Activated T-helper 2 cell treated with anti-CD3 and anti-CD28 coated beads, Interferon-gamma antibody, Interleukin-2, Interleukin-4, amounts not matched to agents 10 μg/mL and 5 μg/mL and 100 μg/mL, durations not matched to agents 14 hours and 24 hours and 36 hours (primary cell): ENCODE data around the gene PHETA1. TPM values are rescaled to one million over a fixed set of nuclear protein-coding genes. Genes with fewer than 3 reads are reported as not detected.

Source experiments
- DNase-seq: peaks from one replicate; pipeline ENCODE4 v3.0.0; 2021; ENCODE audit warnings: low spot score
- H3K27ac Mint-ChIP-seq: one replicate; pipeline ENCODE4 v1.8.0; 2021; ENCODE audit warnings: mixed read lengths
- H3K27me3 Mint-ChIP-seq: one replicate; pipeline ENCODE4 v1.8.0; 2021; ENCODE audit warnings: low read depth, mixed read lengths
- H3K36me3 Mint-ChIP-seq: one replicate; pipeline ENCODE4 v1.8.0; 2021; ENCODE audit warnings: low read depth, mixed read lengths
- H3K4me1 Mint-ChIP-seq: one replicate; pipeline ENCODE4 v1.8.0; 2021; ENCODE audit warnings: low read depth, mixed read lengths
- H3K4me3 Mint-ChIP-seq: one replicate; pipeline ENCODE4 v1.8.0; 2021; ENCODE audit warnings: low read depth, mild to moderate bottlenecking, moderate library complexity, mixed read lengths
- H3K9me3 Mint-ChIP-seq: one replicate; pipeline ENCODE4 v1.8.0; 2021; ENCODE audit warnings: mixed read lengths
- intact Hi-C: fragments of 100-400 bp; cut with micrococcal nuclease; formaldehyde crosslinking; loops from one replicate; pipeline ENCODE4 v1.15.1; 2023
- total RNA-seq: library from RNA; stranded (reverse); gene quantifications from 2 replicates; pipeline ENCODE4 v1.2.3, GENCODE V29; 2022

Gene PHETA1
- total RNA-seq, 1 donor from 2014 or later = 3.9 TPM

DNA sequence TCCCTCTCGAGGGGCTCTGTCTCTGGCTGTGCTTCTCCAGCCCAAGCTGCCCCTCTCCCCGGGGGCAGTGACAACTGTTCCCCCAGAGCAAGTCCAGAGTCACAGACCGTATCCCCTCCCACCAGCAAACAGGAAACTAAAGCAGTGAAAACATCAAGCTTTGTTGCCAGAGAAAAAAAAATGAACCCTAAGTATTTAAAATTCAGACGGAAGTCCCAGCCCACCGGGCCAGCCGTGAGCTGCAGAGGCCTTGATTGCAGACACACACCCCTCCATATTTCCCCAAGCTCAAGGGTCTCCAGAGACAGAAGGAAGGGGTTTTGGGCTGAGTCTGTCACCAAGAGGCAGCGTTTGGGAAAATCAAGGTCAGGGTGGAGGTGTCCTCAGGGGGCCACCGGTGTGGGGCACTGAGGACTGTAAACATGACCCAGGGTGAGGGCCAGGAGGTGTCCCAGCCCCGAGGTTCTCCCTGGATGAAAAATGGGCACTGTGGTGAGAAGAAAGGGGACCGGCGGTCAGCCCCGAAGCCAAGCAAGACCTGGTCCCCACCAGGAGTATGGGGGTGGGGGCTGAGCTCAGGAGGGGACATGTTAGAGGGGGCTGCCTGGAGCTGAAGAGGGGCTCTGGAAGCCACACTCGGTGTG is 7.7 kb downstream of the PHETA1 start:
- Mint-ChIP-seq H3K9me3 (no peaks in the 10 kb centered on the region), H3K27ac (no peak overlapping the region), H3K4me1 (peaks cover 17% of the 10 kb centered on the region), H3K36me3 (no peaks in the 10 kb centered on the region), H3K27me3 (peaks cover 8% of the 10 kb centered on the region), H3K4me3 (no peak overlapping the region)
- intact Hi-C loops = no loop called here
- DNase-seq = no peak

DNA sequence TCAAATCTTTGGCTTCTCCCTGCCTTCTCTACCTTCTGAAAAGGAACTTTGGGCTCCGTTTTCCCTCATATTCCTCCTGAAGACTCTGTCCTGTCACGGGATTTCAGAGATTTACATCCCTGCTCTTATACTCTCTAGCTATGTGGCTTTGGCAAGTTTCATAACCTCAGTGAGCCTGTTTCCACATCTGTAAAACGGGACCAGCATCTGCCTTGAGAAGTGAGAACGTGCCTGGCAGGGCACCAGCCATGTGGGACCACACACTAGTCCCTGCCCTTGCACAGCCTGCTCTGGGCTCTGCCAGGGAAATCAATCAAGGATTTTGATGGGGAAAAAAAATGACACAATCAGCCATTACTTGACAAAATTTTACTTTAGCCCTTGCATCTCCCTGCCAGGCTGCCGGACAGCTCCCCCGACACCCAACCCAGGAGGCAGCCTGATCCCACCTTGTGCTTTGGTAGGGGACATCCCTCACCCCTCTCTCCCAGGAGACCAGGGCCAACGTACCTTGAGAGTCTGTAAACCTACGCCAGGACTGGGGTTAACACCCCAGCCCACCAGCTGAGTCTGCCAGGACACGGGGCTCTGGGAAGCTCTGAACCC is 8.5 kb downstream of the PHETA1 start:
- intact Hi-C loops = no loop called here
- H3K4me3 Mint-ChIP-seq = no peak overlapping the region
- peaks cover 8% of the 10 kb centered on the region for H3K27me3 Mint-ChIP-seq
- H3K27ac Mint-ChIP-seq = no peak overlapping the region
- DNase-seq = no peak
- H3K4me1 Mint-ChIP-seq = peaks cover 17% of the 10 kb centered on the region
- H3K9me3 Mint-ChIP-seq = no peaks in the 10 kb centered on the region
- H3K36me3 Mint-ChIP-seq = no peaks in the 10 kb centered on the region

GRCh38 chr12:111359914-111360276 is 9.0 kb downstream of the PHETA1 start:
- Mint-ChIP-seq H3K9me3 (no peaks in the 10 kb centered on the region), H3K4me3 (peak overlapping the region; percentile 23), H3K27ac (peak overlapping the region; percentile 73), H3K36me3 (no peaks in the 10 kb centered on the region), H3K27me3 (peaks cover 8% of the 10 kb centered on the region), H3K4me1 (peaks cover 17% of the 10 kb centered on the region)
- intact Hi-C loops = no loop called here
- no peak for DNase-seq

DNA sequence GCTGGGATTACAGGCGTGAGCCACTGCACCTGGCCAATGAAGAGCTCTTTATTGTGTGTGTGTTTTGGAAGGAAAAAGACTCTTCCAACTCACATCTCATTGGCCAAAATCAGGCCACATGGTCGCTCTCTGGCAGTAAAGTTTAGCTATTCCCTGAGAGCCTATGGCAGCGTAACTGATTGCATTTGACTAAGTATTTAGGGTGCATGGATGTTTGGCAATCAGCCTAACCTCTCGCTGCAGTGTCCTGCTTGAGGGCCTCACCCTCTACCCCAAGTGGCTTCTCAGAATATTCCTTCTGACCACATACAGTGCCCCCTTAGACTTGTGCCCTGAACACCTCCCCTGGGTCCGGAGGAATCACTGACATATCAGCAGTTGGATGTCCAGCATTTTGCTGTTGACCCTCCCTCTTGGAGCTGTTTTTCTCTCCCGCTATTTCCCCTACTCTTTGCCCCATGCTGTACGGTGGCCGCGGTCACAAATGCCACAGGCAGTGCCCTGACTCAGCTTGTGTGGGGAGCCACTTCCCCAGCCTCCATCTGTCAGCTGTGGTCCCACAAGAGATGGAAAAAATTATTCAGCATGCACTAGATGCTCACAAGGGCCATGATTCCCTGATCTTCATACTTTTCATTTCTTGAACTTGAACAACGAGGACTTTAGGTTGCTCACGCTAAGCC is 9.5 kb downstream of the PHETA1 start:
- Mint-ChIP-seq H3K4me1 (peaks cover 17% of the 10 kb centered on the region), H3K9me3 (no peaks in the 10 kb centered on the region), H3K27me3 (peaks cover 8% of the 10 kb centered on the region), H3K36me3 (no peaks in the 10 kb centered on the region), H3K27ac (peak overlapping the region; percentile 73), H3K4me3 (peak overlapping the region; percentile 23)
- intact Hi-C loops = no loop called here
- DNase-seq = peak; percentile 24

GRCh38 chr12:111355201-111355925 is 13.5 kb downstream of the PHETA1 start:
- no peaks in the 10 kb centered on the region for H3K36me3 Mint-ChIP-seq
- intact Hi-C loops = no loop called here
- H3K9me3 Mint-ChIP-seq = no peaks in the 10 kb centered on the region
- H3K4me3 Mint-ChIP-seq = no peak overlapping the region
- H3K27ac Mint-ChIP-seq = no peak overlapping the region
- peaks cover 8% of the 10 kb centered on the region for H3K27me3 Mint-ChIP-seq
- H3K4me1 Mint-ChIP-seq = peaks cover 13% of the 10 kb centered on the region
- DNase-seq = no peak

DNA sequence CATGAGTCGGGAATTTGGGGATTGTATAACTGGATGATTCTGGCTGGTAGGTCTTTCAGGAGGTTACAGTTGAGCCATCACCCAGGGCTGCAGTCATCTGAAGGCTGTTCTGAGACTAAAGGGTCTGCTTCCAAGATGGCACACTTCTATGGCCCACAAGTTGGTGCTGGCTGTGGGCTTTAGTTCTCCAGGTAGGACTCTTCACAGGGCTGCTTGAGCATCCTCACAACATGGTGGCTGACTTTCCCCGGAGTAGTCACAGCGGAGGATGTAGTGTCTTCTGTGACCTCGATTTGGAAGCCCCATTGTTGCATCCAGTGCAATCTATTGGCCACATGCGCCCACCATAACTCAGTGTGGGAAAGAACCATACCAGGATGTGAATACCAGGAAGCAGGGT is 14.4 kb downstream of the PHETA1 start:
- no peak for DNase-seq
- Mint-ChIP-seq H3K36me3 (no peaks in the 10 kb centered on the region), H3K27ac (no peak overlapping the region), H3K4me1 (peaks cover 5% of the 10 kb centered on the region), H3K4me3 (no peak overlapping the region), H3K9me3 (peaks cover 2% of the 10 kb centered on the region), H3K27me3 (peaks cover 1% of the 10 kb centered on the region)
- intact Hi-C loops = no loop called here

DNA sequence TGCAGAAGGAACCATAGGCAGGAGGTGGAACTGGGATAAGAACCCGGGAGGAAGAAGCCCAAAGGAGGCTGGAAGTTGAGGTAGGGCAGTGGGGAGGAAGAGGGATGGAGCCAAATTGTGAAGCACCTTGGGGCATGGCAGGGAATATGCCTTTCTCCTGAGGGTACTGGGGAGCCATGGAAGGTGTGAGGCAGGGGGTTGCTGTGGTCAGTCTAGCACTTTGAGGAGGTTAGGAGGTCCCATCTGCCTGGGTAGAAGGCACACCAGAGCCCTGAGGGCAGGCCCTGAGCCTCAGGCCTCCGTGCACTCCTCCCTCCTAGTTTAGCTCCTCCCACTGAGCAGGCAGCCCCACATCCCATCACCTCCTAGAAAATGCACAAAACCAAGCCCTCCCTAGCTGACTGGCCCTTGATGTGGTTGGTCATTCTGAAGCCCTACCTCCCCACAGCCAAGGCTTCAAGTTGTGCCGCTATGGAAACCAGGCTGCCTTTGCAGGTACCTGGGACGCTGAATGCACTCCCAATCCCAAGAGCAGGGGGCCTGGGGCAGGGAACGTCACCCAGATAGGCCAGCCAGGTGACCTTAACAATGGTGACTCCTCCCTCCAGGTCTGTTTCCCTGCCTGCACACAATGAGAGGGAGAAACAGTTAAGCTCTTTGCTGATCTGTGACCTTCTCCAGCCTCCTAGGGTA is 15.1 kb downstream of the PHETA1 start:
- Mint-ChIP-seq H3K4me3 (no peak overlapping the region), H3K4me1 (peaks cover 2% of the 10 kb centered on the region), H3K27me3 (no peaks in the 10 kb centered on the region), H3K27ac (no peak overlapping the region), H3K9me3 (peaks cover 6% of the 10 kb centered on the region), H3K36me3 (no peaks in the 10 kb centered on the region)
- DNase-seq = no peak
- intact Hi-C loops = no loop called here

- Mint-ChIP-seq H3K9me3 (peaks cover 13% of the 10 kb centered on the region), H3K27me3 (no peaks in the 10 kb centered on the region), H3K36me3 (no peaks in the 10 kb centered on the region), H3K27ac (no peak overlapping the region), H3K4me3 (no peak overlapping the region), H3K4me1 (no peaks in the 10 kb centered on the region)
- no peak for DNase-seq
- intact Hi-C loops = no loop called here
Measured at GRCh38 chr12:111353026-111353425, 15.9 kb downstream of the PHETA1 start.

DNA sequence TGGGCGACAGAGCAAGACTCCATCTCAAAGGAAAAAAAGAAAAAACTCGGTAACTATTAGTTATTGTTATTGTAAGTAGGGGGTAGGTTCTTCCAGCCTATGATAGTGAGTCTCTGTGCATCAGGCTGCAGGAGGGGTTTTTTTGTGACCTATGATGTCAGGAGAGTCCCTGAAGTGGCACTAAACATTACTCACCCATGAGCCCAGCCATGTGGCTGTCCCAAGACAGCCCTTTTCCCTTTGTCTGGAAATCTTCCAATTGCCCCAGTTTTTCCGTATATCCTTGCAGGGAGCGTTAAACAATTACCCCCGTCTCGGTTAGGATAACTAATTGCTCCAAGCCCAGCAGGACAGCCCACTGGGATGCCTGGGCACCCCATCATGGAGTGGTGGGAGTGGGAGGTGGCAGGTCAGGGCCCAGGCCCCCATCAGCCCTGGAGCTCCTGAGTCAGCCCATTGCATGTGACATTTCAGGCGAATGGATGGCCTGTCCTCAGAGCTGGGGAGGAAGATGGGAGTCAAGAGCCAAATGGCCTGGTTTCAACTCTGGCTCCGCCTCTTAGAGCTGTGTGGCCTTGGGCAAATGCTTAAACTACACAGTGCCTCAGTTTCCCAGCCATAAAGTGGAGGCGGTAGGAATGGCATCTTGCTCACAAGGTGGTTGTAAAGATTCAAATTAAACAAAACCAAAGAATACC is 16.4 kb downstream of the PHETA1 start:
- intact Hi-C loops = no loop called here
- Mint-ChIP-seq H3K36me3 (no peaks in the 10 kb centered on the region), H3K4me1 (no peaks in the 10 kb centered on the region), H3K9me3 (peaks cover 14% of the 10 kb centered on the region), H3K27ac (no peak overlapping the region), H3K4me3 (no peak overlapping the region), H3K27me3 (no peaks in the 10 kb centered on the region)
- DNase-seq = no peak

DNA sequence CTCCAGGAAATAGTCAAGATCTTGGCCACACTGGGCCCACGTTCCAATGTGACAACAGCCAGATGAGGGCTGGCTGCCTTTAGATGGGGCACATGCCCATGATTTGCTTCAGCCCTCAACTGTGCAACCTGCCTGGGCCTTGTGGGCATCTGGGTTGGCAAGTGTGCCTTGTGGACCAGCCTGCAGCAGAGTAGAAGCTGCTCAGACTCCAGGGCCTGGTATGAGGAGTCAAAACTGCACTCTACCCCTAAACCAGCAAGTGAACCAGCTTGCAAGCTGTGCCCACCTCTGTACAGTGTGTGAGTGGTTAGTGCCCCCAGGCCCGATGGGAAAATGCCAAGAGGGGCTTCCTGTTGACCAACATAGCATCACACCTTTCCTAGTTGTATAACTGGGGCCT is 17.9 kb downstream of the PHETA1 start:
- H3K36me3 Mint-ChIP-seq = no peaks in the 10 kb centered on the region
- no peaks in the 10 kb centered on the region for H3K27me3 Mint-ChIP-seq
- DNase-seq = no peak
- H3K4me1 Mint-ChIP-seq = no peaks in the 10 kb centered on the region
- peaks cover 14% of the 10 kb centered on the region for H3K9me3 Mint-ChIP-seq
- H3K4me3 Mint-ChIP-seq = no peak overlapping the region
- intact Hi-C loops = no loop called here
- H3K27ac Mint-ChIP-seq = no peak overlapping the region

GRCh38 chr12:111349748-111350520 is 19.0 kb downstream of the PHETA1 start:
- DNase-seq = no peak
- intact Hi-C loops = no loop called here
- H3K27ac Mint-ChIP-seq = no peak overlapping the region
- H3K9me3 Mint-ChIP-seq = peaks cover 14% of the 10 kb centered on the region
- no peaks in the 10 kb centered on the region for H3K36me3 Mint-ChIP-seq
- no peaks in the 10 kb centered on the region for H3K4me1 Mint-ChIP-seq
- H3K4me3 Mint-ChIP-seq = no peak overlapping the region
- no peaks in the 10 kb centered on the region for H3K27me3 Mint-ChIP-seq
